Ishikawa (cell line): ENCODE results near the gene DAP.

Experiments
- EP300 ChIP-seq: IDR thresholded peaks from 2 replicates; pipeline ENCODE4 v1.6.1; 2012; ENCODE audit warnings: borderline replicate concordance
- RAD21 ChIP-seq: IDR thresholded peaks from 2 replicates; pipeline ENCODE4 v1.6.1; 2012; ENCODE audit warnings: low read depth
- USF1 ChIP-seq: IDR thresholded peaks from 2 replicates; pipeline ENCODE4 v1.6.1; 2012

- TF ChIP-seq USF1 = no peak
- no peak for TF ChIP-seq RAD21
- TF ChIP-seq EP300 = no peak
Observed at GRCh38 chr5:10676946-10677345, 84.1 kb downstream of the DAP start.
